Ovary (tissue), 9 donors: ENCODE measurements around the gene CSNK1G1. TPM values are rescaled to one million over a fixed set of nuclear protein-coding genes. Genes with fewer than 3 reads are reported as not detected.

Experiments
- DNase-seq, 5 donors: peaks; one replicate each; pipeline ENCODE4 v3.0.0-alpha.2; 2019 to 2020
- H3K27ac ChIP-seq, 2 donors: fragments of 200-600 bp; one replicate each; pipeline versions ENCODE4 v1.5.1 to v1.8.0; 2019 to 2022
- H3K27me3 ChIP-seq: fragments of 200-600 bp; one replicate; pipeline ENCODE4 v1.8.0; 2022
- H3K36me3 ChIP-seq: fragments of 200-600 bp; sonication (generic); one replicate; pipeline ENCODE4 v1.5.1; 2019
- H3K4me1 ChIP-seq: one replicate; pipeline ENCODE4 v1.8.1; 2013; ENCODE audit warnings: mild to moderate bottlenecking, moderate library complexity; ENCODE audit not compliant: insufficient read depth
- H3K4me3 ChIP-seq: fragments of 200-600 bp; sonication (generic); one replicate; pipeline ENCODE4 v1.5.1; 2017
- H3K9me3 ChIP-seq, 2 donors: fragments of 200-600 bp in 1 of 2; sonication (generic) in 1 of 2; one replicate each; pipeline versions ENCODE4 v1.5.1 to v1.8.1; 2013 to 2019; ENCODE audit warnings: mild to moderate bottlenecking in 1 of 2, moderate library complexity in 1 of 2
- CTCF ChIP-seq, 3 donors: fragments of 450-650 bp in 2 of 3; fragments of 200-600 bp in 1 of 3; IDR thresholded peaks; one replicate each; pipeline versions ENCODE4 v1.5.1 to v1.8.0; 2016 to 2022; ENCODE audit warnings: antibody characterized with exemption in 3 of 3, mild to moderate bottlenecking in 1 of 3
- EP300 ChIP-seq: sonication (generic); formaldehyde crosslinking; IDR thresholded peaks from one replicate; pipeline ENCODE4 v1.6.1; 2017; ENCODE audit warnings: antibody characterized with exemption
- POLR2A ChIP-seq: fragments of 450-650 bp; IDR thresholded peaks from one replicate; pipeline ENCODE4 v1.6.1; 2017; ENCODE audit warnings: antibody characterized with exemption, mild to moderate bottlenecking, moderate library complexity
- WGBS, 3 donors: extraction: QIAGEN DNeasy Blood & Tissue Kit in 1 of 3; methylation state at CpG; one replicate each; pipeline versions ENCODE4 v1.1.5 to v1.1.7; 2013 to 2017; 5-methylcytosine and 5-hydroxymethylcytosine counted together
- intact Hi-C, 4 donors: fragments of 100-400 bp; cut with DNase I; formaldehyde crosslinking; loops; one replicate each; pipeline versions ENCODE4 v1.11.0 to v1.15.1; 2022 to 2023
- polyA plus RNA-seq, 2 donors: library from polyadenylated mRNA; stranded (reverse); fragments of 200-250 nt in 1 of 2; fragments of 350-450 nt in 1 of 2; fragmentation: Illumina TruSeq in 1 of 2; extraction: RNeasy Lipid Tissue Mini Kit (QIAGEN cat#74804) in 1 of 2; gene quantifications; one replicate each; pipeline ENCODE4 v1.2.3, GENCODE V29; 2013 to 2014
- total RNA-seq, 7 donors: library from RNA; depleted of rRNA in 2 of 7; stranded (reverse); fragments of >200 nt in 2 of 7; fragmentation: NEBNext Ultra II Directional in 3 of 7; extraction: Animal tissue kit (Norgen Biotek cat#: 25700) in 3 of 7; gene quantifications; one replicate each; pipeline versions ENCODE4 v1.1.0 to v1.2.4, GENCODE V29; 2016 to 2023
- donor health status: DM: no; HTN: no; CAD: no; lungs with moderate emphysema.
- donor health status: DM: no; HTN: no; CAD: no.
- donor health status: Bipolar disorder and iron deficiency.
- donor health status: DM: yes; HTN: yes; CAD: no.
- donor health status: DM: no; HTN: no; CAD: no.
- donor health status: DM: yes; HTN: yes; CAD: no.

The CSNK1G1 gene
- total and polyA plus RNA-seq, 9 donors, result 2.9 to 23.9 (median 14.2) TPM

- no peak overlapping the region for H3K4me3 ChIP-seq
- no peak overlapping the region for H3K27ac ChIP-seq
- intact Hi-C loops, result no loop called here
- no peaks in the 10 kb centered on the region for H3K36me3 ChIP-seq
- H3K4me1 ChIP-seq, result no peaks in the 10 kb centered on the region
- no peaks in the 10 kb centered on the region for H3K9me3 ChIP-seq
- TF ChIP-seq EP300 (no peak), POLR2A (no peak), CTCF (IDR thresholded peaks at IDR 0.05) (no peak)
- WGBS, 3 donors, result 54 to 71% (median 65%) methylated on average over 2 of the region's 2 CpGs
- no peaks in the 10 kb centered on the region for H3K27me3 ChIP-seq
- no peak for DNase-seq
These were observed 92.4 kb downstream of the CSNK1G1 start for GRCh38 chr15:64263567-64263966.

- Histone ChIP-seq H3K36me3 (no peaks in the 10 kb centered on the region), H3K4me3 (no peak overlapping the region), H3K9me3 (no peaks in the 10 kb centered on the region), H3K27ac (no peak overlapping the region), H3K27me3 (no peaks in the 10 kb centered on the region), H3K4me1 (no peaks in the 10 kb centered on the region)
- intact Hi-C loops, result no loop called here
- DNase-seq, result no peak
- TF ChIP-seq POLR2A (no peak), CTCF (IDR thresholded peaks at IDR 0.05) (no peak), EP300 (no peak)
- WGBS, 3 donors, result 89 to 93% (median 90%) methylated on average over 3 of the region's 3 CpGs
These were observed 99.9 kb downstream of the CSNK1G1 start for GRCh38 chr15:64256051-64256450.

- Histone ChIP-seq H3K36me3 (no peaks in the 10 kb centered on the region), H3K9me3 (no peaks in the 10 kb centered on the region), H3K27me3 (no peaks in the 10 kb centered on the region), H3K4me3 (no peak overlapping the region), H3K27ac (no peak overlapping the region), H3K4me1 (no peaks in the 10 kb centered on the region)
- intact Hi-C loops, result no loop called here
- no peak for TF ChIP-seq POLR2A
- TF ChIP-seq EP300, result no peak
- TF ChIP-seq CTCF (IDR thresholded peaks at IDR 0.05), result no peak
- DNase-seq, result no peak
These were observed 104.3 kb downstream of the CSNK1G1 start for GRCh38 chr15:64251658-64252057.

- Histone ChIP-seq H3K27me3 (no peaks in the 10 kb centered on the region), H3K4me3 (no peak overlapping the region), H3K9me3 (no peaks in the 10 kb centered on the region), H3K4me1 (no peaks in the 10 kb centered on the region), H3K36me3 (no peaks in the 10 kb centered on the region), H3K27ac (no peak overlapping the region)
- TF ChIP-seq EP300, result no peak
- TF ChIP-seq POLR2A, result no peak
- TF ChIP-seq CTCF (IDR thresholded peaks at IDR 0.05), result no peak
- DNase-seq, result no peak
- 91 to 94% (median 94%) methylated on average over 2 of the region's 2 CpGs for WGBS, 3 donors
- intact Hi-C loops, result no loop called here
These were observed 104.9 kb downstream of the CSNK1G1 start for GRCh38 chr15:64251121-64251520.
